OCI-LY7 (cell line): ENCODE results near the gene FCSK. TPM values are rescaled to one million over a fixed set of nuclear protein-coding genes. Genes with fewer than 3 reads are reported as not detected.

Experiments used
- BruUV-seq: library from RNA; stranded (reverse); fragments of 400-500 nt; replicated peaks from 2 replicates; lab custom pipeline; 2021; lab: Mats Ljungman, UMichigan
- CTCF ChIA-PET: fragments of 300-600 bp; sonication (Branson Sonifier 250); formaldehyde crosslinking; loops from one replicate; lab custom pipeline; 2022; ENCODE audit warnings: antibody characterized with exemption; ENCODE audit not compliant: unreplicated experiment; lab: Charles Lee
- POLR2A ChIA-PET: fragments of 300-600 bp; sonication (Branson Sonifier 250); formaldehyde crosslinking; loops from one replicate; lab custom pipeline; 2022; ENCODE audit warnings: antibody characterized with exemption; lab: Charles Lee
- DNase-seq: peaks from one replicate; pipeline ENCODE4 v3.0.0-alpha.2; 2015; ENCODE audit warnings: low spot score
- H2AFZ ChIP-seq: fragments of 200-600 bp; sonication (generic), shearing (Covaris generic); 2 replicates; pipeline ENCODE4 v1.6.1; 2014; ENCODE audit warnings: mild to moderate bottlenecking, antibody characterized with exemption, low read length, moderate library complexity
- H3K27ac ChIP-seq: fragments of 200-600 bp; sonication (generic); 2 replicates; pipeline ENCODE4 v1.5.1; 2014; ENCODE audit warnings: mixed run types, low read depth, mild to moderate bottlenecking, moderate library complexity, low read length, inconsistent platforms; ENCODE audit not compliant: poor library complexity, severe bottlenecking
- H3K36me3 ChIP-seq: fragments of 200-600 bp; sonication (generic); 2 replicates; pipeline ENCODE4 v1.6.1; 2014; ENCODE audit warnings: mild to moderate bottlenecking, antibody characterized with exemption, low read length, moderate library complexity, mixed read lengths; ENCODE audit not compliant: insufficient read depth
- H3K4me1 ChIP-seq: fragments of 200-600 bp; sonication (generic); 2 replicates; pipeline ENCODE4 v1.5.1; 2014; ENCODE audit warnings: mild to moderate bottlenecking, low read length; ENCODE audit not compliant: insufficient read depth, poor library complexity, severe bottlenecking
- H3K4me2 ChIP-seq: fragments of 200-600 bp; sonication (generic); 2 replicates; pipeline ENCODE4 v1.6.1; 2014; ENCODE audit warnings: mild to moderate bottlenecking, low read length
- H3K4me3 ChIP-seq: fragments of 200-600 bp; sonication (generic); 2 replicates; pipeline ENCODE4 v1.5.1; 2014; ENCODE audit warnings: mild to moderate bottlenecking, low read depth, low read length; ENCODE audit not compliant: poor library complexity, severe bottlenecking
- H3K79me2 ChIP-seq: fragments of 200-600 bp; sonication (generic); 2 replicates; pipeline ENCODE4 v1.6.1; 2016; ENCODE audit warnings: low read depth, mild to moderate bottlenecking, low read length, moderate library complexity, mixed read lengths; ENCODE audit not compliant: insufficient read depth
- H3K9me2 ChIP-seq: fragments of 200-600 bp; sonication (generic); 2 replicates; pipeline ENCODE4 v1.6.1; 2016; ENCODE audit warnings: mild to moderate bottlenecking, low read length, mixed read lengths; ENCODE audit not compliant: insufficient read depth
- H3K9me3 ChIP-seq: fragments of 200-600 bp; sonication (generic); 2 replicates; pipeline ENCODE4 v1.6.1; 2014; ENCODE audit warnings: mild to moderate bottlenecking, mixed run types, low read length, mixed read lengths
- H4K20me1 ChIP-seq: fragments of 200-600 bp; sonication (generic); 2 replicates; pipeline ENCODE4 v1.6.1; 2014; ENCODE audit warnings: mild to moderate bottlenecking, antibody characterized with exemption, low read length, moderate library complexity, mixed read lengths; ENCODE audit not compliant: insufficient read depth
- CTCF ChIP-seq: fragments of 200-600 bp; sonication (generic); conservative IDR thresholded peaks from 2 replicates; pipeline ENCODE4 v1.5.1; 2014; ENCODE audit warnings: mild to moderate bottlenecking, antibody characterized with exemption, low read length, moderate library complexity, mixed read lengths
- EZH2phosphoT487 ChIP-seq: fragments of 200-600 bp; sonication (generic); IDR thresholded peaks from 2 replicates; pipeline ENCODE4 v1.6.1; 2018; ENCODE audit warnings: low read depth, borderline replicate concordance, mild to moderate bottlenecking, mixed run types, antibody characterized with exemption, low read length, moderate library complexity, mixed read lengths
- intact Hi-C: fragments of 100-400 bp; cut with micrococcal nuclease; formaldehyde crosslinking; loops from one replicate; pipeline ENCODE4 v1.10.0; 2022; ENCODE audit not compliant: unreplicated experiment
- total RNA-seq, 2 experiments: library from RNA; depleted of rRNA in 1 of 2; stranded (reverse); fragments of >200 nt in 1 of 2; shearing (Covaris generic) in 1 of 2; gene quantifications; 2 replicates each; pipeline ENCODE4 v1.2.3, GENCODE V29; 2014 to 2022

FCSK gene
- total RNA-seq, 2 experiments from 2014 or later: 6.8 to 14.3 TPM

- CTCF ChIA-PET: no interaction called here
- no TSS peak for BruUV-seq
- Histone ChIP-seq H4K20me1 (no peaks in the 10 kb centered on the region; the same call in 1 of the 2 replicates), H3K4me2 (peak overlapping the region; percentile 86), H3K79me2 (peaks cover 71% of the 10 kb centered on the region; the same call in 1 of the 2 replicates), H2AFZ (no peak overlapping the region), H3K9me2 (no peaks in the 10 kb centered on the region), H3K9me3 (no peaks in the 10 kb centered on the region), H3K4me1 (peaks cover 72% of the 10 kb centered on the region), H3K27ac (peak overlapping the region; percentile 73), H3K4me3 (peak overlapping the region; percentile 53), H3K36me3 (peaks cover 40% of the 10 kb centered on the region)
- TF ChIP-seq CTCF (no peak), EZH2phosphoT487 (no peak)
- peak; percentile 29 for DNase-seq
- POLR2A ChIA-PET: interaction anchor here (0.5 to 4.1 kb wide), 8 partner anchors 8 to 34 kb away, joined by 3 to 27 read pairs (median 4); no protein-coding TSS in a partner anchor
- intact Hi-C loops: no loop called here
Measured at GRCh38 chr16:70419384-70420327, 34.7 kb upstream of the FCSK start.

GRCh38 chr16:70421014-70421413, 33.4 kb upstream of the FCSK start:
- CTCF ChIA-PET: no interaction called here
- H3K79me2 ChIP-seq: peaks cover 61% of the 10 kb centered on the region; the same call in 1 of the 2 replicates

More at GRCh38 chr16:70421014-70421413, 33.4 kb upstream of the FCSK start:
- DNase-seq: no peak
- Histone ChIP-seq H3K9me2 (no peaks in the 10 kb centered on the region), H3K4me1 (peaks cover 71% of the 10 kb centered on the region), H3K36me3 (peaks cover 35% of the 10 kb centered on the region), H4K20me1 (no peaks in the 10 kb centered on the region; the same call in 1 of the 2 replicates), H3K27ac (no peak overlapping the region), H3K4me2 (0 out of 2 replicates have a peak overlapping the region, but pooled peaks have one; percentile 22), H3K4me3 (no peak overlapping the region), H3K9me3 (no peaks in the 10 kb centered on the region), H2AFZ (no peak overlapping the region)
- TF ChIP-seq CTCF (no peak), EZH2phosphoT487 (no peak)
- intact Hi-C loops: no loop called here
- no TSS peak for BruUV-seq
- POLR2A ChIA-PET: interaction anchor here (0.9 to 1.4 kb wide), 2 partner anchors 13 to 33 kb away, joined by 3 to 4 read pairs; partner anchors contain the start of gene FCSK
